SK-N-SH (cell line): ENCODE results near the gene TAF1A.

Source experiments
- FOSL2 ChIP-seq: IDR thresholded peaks from 2 replicates; pipeline ENCODE4 v1.4.0; 2012; ENCODE audit warnings: low read depth, mild to moderate bottlenecking, moderate library complexity, borderline replicate concordance
- FOXJ3 ChIP-seq: sonication (generic); formaldehyde crosslinking; IDR thresholded peaks from 2 replicates; pipeline ENCODE4 v1.5.1; 2020; ENCODE audit warnings: mild to moderate bottlenecking, missing genetic modification reagents
- MEF2A ChIP-seq: IDR thresholded peaks from 2 replicates; pipeline ENCODE4 v1.4.0; 2012; ENCODE audit warnings: low read depth, borderline replicate concordance
- PBX3 ChIP-seq: IDR thresholded peaks from 2 replicates; pipeline ENCODE4; 2012
- POLR2AphosphoS5 ChIP-seq: IDR thresholded peaks from 2 replicates; pipeline ENCODE4 v1.6.1; 2012; ENCODE audit warnings: low read depth, low read length
- RCOR1 ChIP-seq: fragments of 150-350 bp; IDR thresholded peaks from 2 replicates; pipeline ENCODE4 v1.6.1; 2017; ENCODE audit warnings: antibody characterized with exemption, low read length
- YY1 ChIP-seq: IDR thresholded peaks from 2 replicates; pipeline ENCODE4 v1.4.0; 2012; ENCODE audit warnings: low read depth, mild to moderate bottlenecking
- TF ChIP-seq, protein P1 (sequence below): fragments of 200-600 bp; sonication (generic); IDR thresholded peaks from 2 replicates; pipeline ENCODE4 v1.6.1; 2017; ENCODE audit warnings: antibody characterized with exemption, mild to moderate bottlenecking, moderate library complexity

DNA sequence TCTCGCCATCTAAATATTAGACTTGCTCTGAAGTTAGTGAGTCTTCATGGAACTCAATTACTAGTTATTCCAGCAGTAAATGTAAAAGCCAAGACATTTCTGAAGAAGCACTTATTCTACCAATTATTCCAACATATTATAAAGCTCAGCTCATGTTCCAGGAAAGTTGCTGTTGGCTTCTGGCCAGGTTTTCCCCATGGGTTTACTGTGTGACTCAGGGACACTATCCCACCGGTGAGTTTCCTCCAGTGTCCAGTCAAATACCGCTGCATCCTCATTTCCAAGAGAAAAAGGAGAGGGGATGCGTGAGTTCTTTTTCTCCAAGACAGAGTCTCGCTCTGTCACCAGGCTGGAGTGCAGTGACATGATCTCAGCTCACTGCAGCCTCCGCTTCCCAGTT is 32.6 kb downstream of the TAF1A start:
- TF ChIP-seq MEF2A (no peak), POLR2AphosphoS5 (no peak), FOSL2 (no peak), YY1 (no peak), PBX3 (no peak), FOXJ3 (CRISPR knock-in tag) (no peak), RCOR1 (no peak)
- TF ChIP-seq, protein P1, sequence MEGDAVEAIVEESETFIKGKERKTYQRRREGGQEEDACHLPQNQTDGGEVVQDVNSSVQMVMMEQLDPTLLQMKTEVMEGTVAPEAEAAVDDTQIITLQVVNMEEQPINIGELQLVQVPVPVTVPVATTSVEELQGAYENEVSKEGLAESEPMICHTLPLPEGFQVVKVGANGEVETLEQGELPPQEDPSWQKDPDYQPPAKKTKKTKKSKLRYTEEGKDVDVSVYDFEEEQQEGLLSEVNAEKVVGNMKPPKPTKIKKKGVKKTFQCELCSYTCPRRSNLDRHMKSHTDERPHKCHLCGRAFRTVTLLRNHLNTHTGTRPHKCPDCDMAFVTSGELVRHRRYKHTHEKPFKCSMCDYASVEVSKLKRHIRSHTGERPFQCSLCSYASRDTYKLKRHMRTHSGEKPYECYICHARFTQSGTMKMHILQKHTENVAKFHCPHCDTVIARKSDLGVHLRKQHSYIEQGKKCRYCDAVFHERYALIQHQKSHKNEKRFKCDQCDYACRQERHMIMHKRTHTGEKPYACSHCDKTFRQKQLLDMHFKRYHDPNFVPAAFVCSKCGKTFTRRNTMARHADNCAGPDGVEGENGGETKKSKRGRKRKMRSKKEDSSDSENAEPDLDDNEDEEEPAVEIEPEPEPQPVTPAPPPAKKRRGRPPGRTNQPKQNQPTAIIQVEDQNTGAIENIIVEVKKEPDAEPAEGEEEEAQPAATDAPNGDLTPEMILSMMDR: no peak
